ENCODE measurements around the gene LIN28B.

Gene LIN28B

DNA sequence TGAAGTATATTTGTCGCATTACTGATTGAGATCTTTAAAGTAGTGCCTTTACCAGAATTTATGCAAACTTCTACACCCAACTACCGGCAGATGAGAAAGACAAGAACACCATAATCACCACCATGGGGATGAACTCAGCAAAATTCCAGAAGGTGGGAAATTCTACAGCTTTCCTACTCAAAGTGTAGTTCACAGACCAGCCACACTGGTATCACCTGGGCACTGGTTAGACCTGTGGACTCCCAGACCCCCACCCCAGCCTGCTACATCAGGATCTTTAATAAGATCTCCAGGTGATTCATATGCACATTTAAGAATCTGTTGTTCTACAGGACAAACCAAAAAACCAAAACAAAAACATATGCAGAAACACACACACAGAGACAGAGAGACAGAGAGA, 155.0 kb downstream of the LIN28B start:
- no peak for DNase-seq (ENCODE audit: low read depth in 1 of 2, low spot score in 1 of 2)
- H3K27me3 ChIP-seq (ENCODE audit: insufficient read depth, poor library complexity, severe bottlenecking), result peaks cover 7% of the 10 kb centered on the region
- TF ChIP-seq GABPA (IDR thresholded peaks at IDR 0.05; ENCODE audit: low read depth) (no peak), POLR2AphosphoS5 (IDR thresholded peaks at IDR 0.05; ENCODE audit: low read depth) (no peak), SPI1 (IDR thresholded peaks at IDR 0.05; ENCODE audit: borderline replicate concordance, low read depth) (no peak)
- TF ChIP-seq, protein P1, sequence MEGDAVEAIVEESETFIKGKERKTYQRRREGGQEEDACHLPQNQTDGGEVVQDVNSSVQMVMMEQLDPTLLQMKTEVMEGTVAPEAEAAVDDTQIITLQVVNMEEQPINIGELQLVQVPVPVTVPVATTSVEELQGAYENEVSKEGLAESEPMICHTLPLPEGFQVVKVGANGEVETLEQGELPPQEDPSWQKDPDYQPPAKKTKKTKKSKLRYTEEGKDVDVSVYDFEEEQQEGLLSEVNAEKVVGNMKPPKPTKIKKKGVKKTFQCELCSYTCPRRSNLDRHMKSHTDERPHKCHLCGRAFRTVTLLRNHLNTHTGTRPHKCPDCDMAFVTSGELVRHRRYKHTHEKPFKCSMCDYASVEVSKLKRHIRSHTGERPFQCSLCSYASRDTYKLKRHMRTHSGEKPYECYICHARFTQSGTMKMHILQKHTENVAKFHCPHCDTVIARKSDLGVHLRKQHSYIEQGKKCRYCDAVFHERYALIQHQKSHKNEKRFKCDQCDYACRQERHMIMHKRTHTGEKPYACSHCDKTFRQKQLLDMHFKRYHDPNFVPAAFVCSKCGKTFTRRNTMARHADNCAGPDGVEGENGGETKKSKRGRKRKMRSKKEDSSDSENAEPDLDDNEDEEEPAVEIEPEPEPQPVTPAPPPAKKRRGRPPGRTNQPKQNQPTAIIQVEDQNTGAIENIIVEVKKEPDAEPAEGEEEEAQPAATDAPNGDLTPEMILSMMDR (IDR thresholded peaks at IDR 0.05; ENCODE audit: insufficient read depth, low read length), result no peak
- TF ChIP-seq, protein P2, sequence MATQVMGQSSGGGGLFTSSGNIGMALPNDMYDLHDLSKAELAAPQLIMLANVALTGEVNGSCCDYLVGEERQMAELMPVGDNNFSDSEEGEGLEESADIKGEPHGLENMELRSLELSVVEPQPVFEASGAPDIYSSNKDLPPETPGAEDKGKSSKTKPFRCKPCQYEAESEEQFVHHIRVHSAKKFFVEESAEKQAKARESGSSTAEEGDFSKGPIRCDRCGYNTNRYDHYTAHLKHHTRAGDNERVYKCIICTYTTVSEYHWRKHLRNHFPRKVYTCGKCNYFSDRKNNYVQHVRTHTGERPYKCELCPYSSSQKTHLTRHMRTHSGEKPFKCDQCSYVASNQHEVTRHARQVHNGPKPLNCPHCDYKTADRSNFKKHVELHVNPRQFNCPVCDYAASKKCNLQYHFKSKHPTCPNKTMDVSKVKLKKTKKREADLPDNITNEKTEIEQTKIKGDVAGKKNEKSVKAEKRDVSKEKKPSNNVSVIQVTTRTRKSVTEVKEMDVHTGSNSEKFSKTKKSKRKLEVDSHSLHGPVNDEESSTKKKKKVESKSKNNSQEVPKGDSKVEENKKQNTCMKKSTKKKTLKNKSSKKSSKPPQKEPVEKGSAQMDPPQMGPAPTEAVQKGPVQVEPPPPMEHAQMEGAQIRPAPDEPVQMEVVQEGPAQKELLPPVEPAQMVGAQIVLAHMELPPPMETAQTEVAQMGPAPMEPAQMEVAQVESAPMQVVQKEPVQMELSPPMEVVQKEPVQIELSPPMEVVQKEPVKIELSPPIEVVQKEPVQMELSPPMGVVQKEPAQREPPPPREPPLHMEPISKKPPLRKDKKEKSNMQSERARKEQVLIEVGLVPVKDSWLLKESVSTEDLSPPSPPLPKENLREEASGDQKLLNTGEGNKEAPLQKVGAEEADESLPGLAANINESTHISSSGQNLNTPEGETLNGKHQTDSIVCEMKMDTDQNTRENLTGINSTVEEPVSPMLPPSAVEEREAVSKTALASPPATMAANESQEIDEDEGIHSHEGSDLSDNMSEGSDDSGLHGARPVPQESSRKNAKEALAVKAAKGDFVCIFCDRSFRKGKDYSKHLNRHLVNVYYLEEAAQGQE (IDR thresholded peaks at IDR 0.05; ENCODE audit: insufficient replicate concordance, low read depth), result no peak
- no peak overlapping the region for H3K27ac ChIP-seq (replicated peaks)
- H3K4me3 ChIP-seq (replicated peaks; ENCODE audit: insufficient read depth, low read length), result no peak overlapping the region

DNA sequence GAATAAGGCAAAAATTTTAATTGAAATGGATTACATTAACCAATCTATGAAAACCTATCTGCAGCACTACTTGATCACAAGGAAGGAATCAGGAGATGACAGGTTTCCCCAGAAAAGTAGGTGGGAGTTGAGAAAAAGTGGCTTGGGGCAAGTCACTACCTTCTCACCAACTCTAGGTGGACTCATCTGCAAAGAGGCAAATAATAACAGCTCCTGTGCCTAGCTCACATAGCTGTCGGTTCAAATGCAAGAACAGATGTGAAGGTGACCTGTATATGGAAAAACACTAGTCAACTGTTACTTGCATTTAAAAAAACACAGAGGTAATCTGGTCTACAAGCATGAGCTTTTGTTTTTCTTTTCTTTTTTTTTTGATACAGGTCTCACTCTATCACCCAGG, 155.7 kb downstream of the LIN28B start:
- peaks cover 7% of the 10 kb centered on the region for H3K27me3 ChIP-seq (ENCODE audit: insufficient read depth, poor library complexity, severe bottlenecking)
- no peak overlapping the region for H3K4me3 ChIP-seq (replicated peaks; ENCODE audit: insufficient read depth, low read length)
- TF ChIP-seq, protein P2 (IDR thresholded peaks at IDR 0.05; ENCODE audit: insufficient replicate concordance, low read depth), result no peak
- no peak for TF ChIP-seq POLR2AphosphoS5 (IDR thresholded peaks at IDR 0.05; ENCODE audit: low read depth)
- no peak for TF ChIP-seq GABPA (IDR thresholded peaks at IDR 0.05; ENCODE audit: low read depth)
- TF ChIP-seq SPI1 (IDR thresholded peaks at IDR 0.05; ENCODE audit: borderline replicate concordance, low read depth), result no peak
- TF ChIP-seq, protein P1 (IDR thresholded peaks at IDR 0.05; ENCODE audit: insufficient read depth, low read length), result no peak
- no peak overlapping the region for H3K27ac ChIP-seq (replicated peaks)
- no peak for DNase-seq (ENCODE audit: low read depth in 1 of 2, low spot score in 1 of 2)

DNA sequence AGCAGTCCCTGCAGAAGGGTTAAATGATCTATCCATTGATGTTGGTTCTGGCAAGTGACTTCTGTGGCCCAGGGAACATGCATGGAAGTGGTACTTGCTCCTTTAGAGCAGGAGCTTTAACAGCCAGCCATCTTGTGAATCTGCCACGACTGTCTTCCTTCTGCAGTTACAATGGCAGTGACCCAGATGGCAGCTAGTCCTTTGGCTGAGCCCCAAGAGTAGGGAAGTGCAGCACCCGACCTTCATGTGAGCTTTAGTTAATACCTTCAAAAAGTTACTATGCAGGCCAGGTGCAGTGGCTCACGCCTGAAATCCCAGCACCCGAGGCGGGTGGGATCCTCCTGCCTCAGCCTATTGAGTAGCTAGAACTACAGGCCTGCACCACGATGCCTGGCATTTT, 156.5 kb downstream of the LIN28B start:
- H3K4me3 ChIP-seq (replicated peaks; ENCODE audit: insufficient read depth, low read length), result no peak overlapping the region
- no peak overlapping the region for H3K27ac ChIP-seq (replicated peaks)
- H3K27me3 ChIP-seq (ENCODE audit: insufficient read depth, poor library complexity, severe bottlenecking), result peaks cover 6% of the 10 kb centered on the region
- TF ChIP-seq POLR2AphosphoS5 (IDR thresholded peaks at IDR 0.05; ENCODE audit: low read depth), result no peak
- TF ChIP-seq, protein P1 (IDR thresholded peaks at IDR 0.05; ENCODE audit: insufficient read depth, low read length), result no peak
- TF ChIP-seq GABPA (IDR thresholded peaks at IDR 0.05; ENCODE audit: low read depth), result no peak
- no peak for TF ChIP-seq SPI1 (IDR thresholded peaks at IDR 0.05; ENCODE audit: borderline replicate concordance, low read depth)
- TF ChIP-seq, protein P2 (IDR thresholded peaks at IDR 0.05; ENCODE audit: insufficient replicate concordance, low read depth), result no peak
- no peak for DNase-seq (ENCODE audit: low read depth in 1 of 2, low spot score in 1 of 2)
